NOMO-1 treated with DMSO at 0.1 percent for 48 hours (cell line): ENCODE measurements around the gene APOA4.

Experiments used
- DNase-seq: peaks from one replicate; lab custom pipeline; 2025; ENCODE audit not compliant: unreplicated experiment; lab: John Stamatoyannopoulos, UW

APOA4 gene

GRCh38 chr11:116831790-116832349 is 8.8 kb upstream of the APOA4 start:
- DNase-seq, result no peak

DNA sequence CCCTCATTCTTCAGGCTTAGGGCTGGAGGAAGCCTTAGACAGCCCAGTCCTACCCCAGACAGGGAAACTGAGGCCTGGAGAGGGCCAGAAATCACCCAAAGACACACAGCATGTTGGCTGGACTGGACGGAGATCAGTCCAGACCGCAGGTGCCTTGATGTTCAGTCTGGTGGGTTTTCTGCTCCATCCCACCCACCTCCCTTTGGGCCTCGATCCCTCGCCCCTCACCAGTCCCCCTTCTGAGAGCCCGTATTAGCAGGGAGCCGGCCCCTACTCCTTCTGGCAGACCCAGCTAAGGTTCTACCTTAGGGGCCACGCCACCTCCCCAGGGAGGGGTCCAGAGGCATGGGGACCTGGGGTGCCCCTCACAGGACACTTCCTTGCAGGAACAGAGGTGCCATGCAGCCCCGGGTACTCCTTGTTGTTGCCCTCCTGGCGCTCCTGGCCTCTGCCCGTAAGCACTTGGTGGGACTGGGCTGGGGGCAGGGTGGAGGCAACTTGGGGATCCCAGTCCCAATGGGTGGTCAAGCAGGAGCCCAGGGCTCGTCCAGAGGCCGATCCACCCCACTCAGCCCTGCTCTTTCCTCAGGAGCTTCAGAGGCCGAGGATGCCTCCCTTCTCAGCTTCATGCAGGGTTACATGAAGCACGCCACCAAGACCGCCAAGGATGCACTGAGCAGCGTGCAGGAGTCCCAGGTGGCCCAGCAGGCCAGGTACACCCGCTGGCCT is 7.2 kb upstream of the APOA4 start:
- DNase-seq, result no peak

DNA sequence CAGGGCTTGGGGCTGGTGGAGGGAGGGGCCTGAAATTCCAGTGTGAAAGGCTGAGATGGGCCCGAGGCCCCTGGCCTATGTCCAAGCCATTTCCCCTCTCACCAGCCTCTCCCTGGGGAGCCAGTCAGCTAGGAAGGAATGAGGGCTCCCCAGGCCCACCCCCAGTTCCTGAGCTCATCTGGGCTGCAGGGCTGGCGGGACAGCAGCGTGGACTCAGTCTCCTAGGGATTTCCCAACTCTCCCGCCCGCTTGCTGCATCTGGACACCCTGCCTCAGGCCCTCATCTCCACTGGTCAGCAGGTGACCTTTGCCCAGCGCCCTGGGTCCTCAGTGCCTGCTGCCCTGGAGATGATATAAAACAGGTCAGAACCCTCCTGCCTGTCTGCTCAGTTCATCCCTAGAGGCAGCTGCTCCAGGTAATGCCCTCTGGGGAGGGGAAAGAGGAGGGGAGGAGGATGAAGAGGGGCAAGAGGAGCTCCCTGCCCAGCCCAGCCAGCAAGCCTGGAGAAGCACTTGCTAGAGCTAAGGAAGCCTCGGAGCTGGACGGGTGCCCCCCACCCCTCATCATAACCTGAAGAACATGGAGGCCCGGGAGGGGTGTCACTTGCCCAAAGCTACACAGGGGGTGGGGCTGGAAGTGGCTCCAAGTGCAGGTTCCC is 6.5 kb upstream of the APOA4 start, which contains the start of gene APOC3:
APOC3 (plus strand) TSS at position 383 of the 659 bp plus-strand sequence. CDS start 676 bp downstream, outside the sequence.
- no peak for DNase-seq

DNA sequence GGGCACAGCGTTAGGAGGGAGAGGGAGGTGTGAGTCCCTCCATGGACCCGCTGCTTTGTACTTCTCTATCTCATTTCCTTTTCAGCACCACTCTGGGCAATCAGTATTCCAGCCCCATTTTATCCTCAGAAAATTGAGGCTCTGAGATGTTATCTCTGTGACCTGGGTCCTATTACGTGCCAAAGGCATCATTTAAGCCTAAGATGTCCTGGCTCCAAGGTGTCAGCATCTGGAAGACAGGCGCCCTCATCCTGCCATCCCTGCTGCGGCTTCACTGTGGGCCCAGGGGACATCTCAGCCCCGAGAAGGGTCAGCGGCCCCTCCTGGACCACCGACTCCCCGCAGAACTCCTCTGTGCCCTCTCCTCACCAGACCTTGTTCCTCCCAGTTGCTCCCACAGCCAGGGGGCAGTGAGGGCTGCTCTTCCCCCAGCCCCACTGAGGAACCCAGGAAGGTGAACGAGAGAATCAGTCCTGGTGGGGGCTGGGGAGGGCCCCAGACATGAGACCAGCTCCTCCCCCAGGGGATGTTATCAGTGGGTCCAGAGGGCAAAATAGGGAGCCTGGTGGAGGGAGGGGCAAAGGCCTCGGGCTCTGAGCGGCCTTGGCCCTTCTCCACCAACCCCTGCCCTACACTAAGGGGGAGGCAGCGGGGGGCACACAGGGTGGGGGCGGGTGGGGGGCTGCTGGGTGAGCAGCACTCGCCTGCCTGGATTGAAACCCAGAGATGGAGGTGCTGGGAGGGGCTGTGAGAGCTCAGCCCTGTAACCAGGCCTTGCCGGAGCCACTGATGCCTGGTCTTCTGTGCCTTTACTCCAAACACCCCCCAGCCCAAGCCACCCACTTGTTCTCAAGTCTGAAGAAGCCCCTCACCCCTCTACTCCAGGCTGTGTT is 5.8 kb upstream of the APOA4 start:
- no peak for DNase-seq

DNA sequence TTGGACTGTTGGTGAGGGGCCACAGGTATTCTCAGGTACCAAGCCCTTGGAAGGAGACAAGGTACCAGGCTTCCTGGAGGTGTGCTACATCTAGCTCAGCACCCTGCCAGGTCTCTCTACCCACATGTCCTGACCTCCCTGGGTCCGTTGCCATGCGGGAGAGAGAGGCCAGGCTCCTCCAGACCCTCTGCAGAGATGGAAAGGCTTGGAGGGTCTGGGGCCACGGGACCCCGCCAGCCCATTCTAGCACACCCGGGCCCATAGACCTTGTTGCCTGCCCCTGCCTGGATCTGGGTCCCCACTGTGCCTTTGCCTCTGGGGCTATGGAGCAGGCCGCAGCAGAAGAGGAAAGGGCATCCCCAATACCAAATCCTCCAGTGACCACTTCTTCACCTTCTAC is 4.4 kb upstream of the APOA4 start:
- DNase-seq, result no peak

- DNase-seq, result no peak
Measured at GRCh38 chr11:116826751-116827431, 3.8 kb upstream of the APOA4 start.

DNA sequence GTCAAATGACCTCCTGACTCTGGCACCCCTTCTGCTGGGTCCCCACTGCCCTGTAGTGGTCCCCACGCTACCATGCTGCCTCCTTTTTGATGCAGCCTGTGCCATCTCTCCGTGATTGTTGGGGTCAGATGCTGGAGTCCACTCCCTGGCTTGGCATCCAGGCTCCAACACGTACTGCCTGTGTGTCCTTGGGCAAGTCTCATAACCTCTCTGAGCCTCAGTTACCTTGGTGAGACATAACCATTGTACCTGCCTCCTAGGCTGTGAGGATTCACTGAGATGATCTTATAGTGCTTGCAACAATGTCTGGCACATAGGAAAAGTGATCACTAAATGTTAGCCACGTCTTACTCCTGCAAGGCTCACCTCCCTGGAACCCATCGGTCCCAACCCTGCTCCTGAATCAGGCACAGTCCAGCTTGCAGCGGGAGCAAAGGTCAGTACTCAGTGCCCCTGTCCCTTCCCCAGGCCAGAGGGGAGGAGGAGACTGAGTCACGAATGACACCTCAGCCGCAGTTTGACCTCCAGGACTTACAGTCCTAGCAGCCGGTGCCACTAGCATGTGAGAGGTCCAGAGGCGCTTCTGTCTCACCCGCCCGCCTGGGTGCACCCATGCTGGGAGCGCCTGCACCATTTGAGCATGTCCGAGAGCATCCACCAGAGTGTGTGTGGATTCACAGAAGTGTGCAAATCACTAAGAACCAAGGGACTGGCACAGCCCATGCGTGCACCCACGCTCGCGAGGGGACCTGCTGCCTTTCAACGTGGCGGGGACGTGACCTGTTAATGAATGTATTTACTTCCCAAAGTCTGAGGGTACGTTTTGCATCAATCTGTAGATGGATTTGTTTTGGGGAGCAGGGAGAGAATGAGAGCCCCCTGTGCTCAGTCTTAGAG is 3.0 kb upstream of the APOA4 start:
- no peak for DNase-seq

DNA sequence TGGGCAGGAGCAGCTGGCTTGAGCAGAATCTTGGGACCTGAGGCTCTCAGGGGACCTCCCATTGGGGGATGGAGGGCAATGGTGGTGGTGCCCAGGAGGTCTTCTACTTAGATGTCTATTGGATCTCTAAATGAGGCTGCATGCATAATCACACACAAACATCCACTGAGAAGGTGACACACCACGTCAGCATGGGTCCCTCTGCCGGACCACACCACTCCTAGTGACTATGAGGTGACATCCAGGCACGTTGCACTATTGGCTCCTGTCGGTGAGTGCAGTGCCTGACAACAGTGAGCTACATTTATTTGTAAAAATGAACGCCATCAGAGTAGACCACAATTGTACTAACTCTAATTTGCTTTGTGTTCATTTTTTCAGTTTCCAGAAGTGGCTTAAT is 2.3 kb upstream of the APOA4 start:
- no peak for DNase-seq

GRCh38 chr11:116822575-116822974 is 529 bp downstream of the APOA4 start:
- DNase-seq, result no peak

GRCh38 chr11:116821050-116821918 is 1.8 kb downstream of the APOA4 start:
- no peak for DNase-seq

- no peak for DNase-seq
Measured at GRCh38 chr11:116819049-116819448, 4.1 kb downstream of the APOA4 start.

DNA sequence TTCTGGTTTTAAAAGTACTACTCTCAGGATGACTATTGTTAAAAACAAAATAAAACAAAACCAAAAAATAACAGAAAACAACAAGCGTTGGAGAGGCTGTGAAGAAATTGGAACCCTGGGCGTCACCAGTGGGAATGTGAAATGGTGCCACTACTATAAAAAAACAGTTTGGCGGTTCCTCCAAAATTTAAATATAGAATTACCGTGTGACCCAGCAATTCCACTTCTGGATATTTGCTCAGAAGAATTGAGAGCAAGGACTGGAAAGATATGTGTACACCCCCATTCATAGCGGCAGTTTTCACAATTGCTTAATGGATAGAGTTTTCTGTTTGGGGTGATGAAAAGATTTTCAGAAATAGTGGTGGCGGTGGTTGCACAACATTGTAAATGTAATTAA is 8.6 kb downstream of the APOA4 start:
- peak; percentile 27 for DNase-seq

DNA sequence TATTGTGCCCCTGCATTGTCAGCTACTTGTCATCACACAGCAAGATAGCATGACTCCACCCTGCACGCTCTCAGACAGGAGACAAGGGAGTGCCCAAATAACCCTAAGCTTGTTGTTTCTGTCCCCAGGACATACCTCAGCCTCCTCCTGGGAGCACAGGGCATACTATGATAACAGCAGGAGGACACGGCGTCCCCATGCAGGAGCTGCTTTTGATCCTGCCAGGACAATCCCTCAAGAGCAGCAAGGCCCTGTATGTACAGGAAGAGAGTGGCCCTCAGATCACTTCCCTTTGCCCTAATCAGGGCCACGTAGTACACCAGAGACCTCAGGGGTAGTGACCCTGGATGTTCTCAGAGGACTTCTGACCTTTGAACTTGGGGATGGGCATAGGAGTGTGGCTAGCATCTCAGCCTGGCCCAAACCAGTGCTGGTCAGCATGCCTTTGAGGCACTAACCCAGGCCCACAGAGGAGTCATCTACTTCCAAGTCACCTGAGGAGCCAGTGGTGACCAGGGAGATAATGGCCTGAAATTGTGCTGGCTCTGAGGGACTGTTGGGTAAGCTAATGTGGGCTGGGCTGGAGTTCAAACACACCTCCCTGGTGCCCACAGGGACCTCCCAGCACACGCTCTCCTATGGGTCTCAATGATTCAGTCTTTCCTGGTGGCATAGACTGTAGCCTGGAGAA is 9.2 kb downstream of the APOA4 start:
- no peak for DNase-seq

DNA sequence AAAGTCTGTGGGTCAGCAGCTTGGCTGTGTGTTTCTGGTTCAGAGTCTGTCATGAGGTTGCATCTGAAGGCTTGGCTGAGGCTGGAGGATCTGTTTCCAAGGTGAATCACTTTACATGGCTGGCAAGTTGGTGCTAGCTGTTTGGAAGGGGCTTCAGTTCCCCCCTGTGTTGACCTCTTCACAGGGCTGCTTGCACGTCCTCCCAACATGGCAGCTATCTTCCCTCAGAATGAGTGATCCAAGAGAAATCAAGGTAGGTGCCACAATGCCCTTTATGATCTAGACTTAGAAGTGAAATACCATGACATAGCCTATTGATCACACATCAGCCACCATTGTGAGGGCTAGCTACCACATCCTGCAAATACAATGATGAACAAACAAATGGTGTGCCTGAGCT is 9.9 kb downstream of the APOA4 start:
- no peak for DNase-seq

- DNase-seq, result no peak
Measured at GRCh38 chr11:116812109-116812508, 11.0 kb downstream of the APOA4 start.

DNA sequence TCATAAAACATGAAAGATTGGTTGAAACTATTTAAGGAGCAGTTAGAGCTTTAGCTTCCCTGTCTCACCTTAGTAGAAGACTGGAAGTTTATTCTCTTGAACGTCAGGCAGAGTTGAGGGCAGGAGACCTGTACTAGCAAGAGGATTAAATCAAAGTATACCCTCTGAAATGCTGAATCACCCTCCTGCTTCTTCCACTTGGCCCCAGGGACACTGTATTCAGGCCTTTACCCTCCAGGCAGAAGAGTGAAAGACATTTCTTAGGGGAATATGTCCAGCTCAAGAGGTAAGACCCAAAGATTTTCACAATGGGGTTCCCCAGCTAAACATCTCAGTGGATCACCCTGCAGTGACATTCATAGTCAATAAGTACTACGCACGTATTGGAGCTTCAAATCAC is 11.9 kb downstream of the APOA4 start:
- DNase-seq, result no peak

- DNase-seq, result no peak
Measured at GRCh38 chr11:116808262-116809175, 14.6 kb downstream of the APOA4 start.
